HG03469 (cell line): ENCODE measurements around the gene GPS2.

Source experiments
- ATAC-seq: cut with Tn5 transposase; IDR thresholded peaks from one replicate; pipeline ENCODE4 v1.9.1; 2021; ENCODE audit warnings: mild to moderate bottlenecking, moderate library complexity, moderate number of reproducible peaks; ENCODE audit not compliant: unreplicated experiment

GPS2 gene

DNA sequence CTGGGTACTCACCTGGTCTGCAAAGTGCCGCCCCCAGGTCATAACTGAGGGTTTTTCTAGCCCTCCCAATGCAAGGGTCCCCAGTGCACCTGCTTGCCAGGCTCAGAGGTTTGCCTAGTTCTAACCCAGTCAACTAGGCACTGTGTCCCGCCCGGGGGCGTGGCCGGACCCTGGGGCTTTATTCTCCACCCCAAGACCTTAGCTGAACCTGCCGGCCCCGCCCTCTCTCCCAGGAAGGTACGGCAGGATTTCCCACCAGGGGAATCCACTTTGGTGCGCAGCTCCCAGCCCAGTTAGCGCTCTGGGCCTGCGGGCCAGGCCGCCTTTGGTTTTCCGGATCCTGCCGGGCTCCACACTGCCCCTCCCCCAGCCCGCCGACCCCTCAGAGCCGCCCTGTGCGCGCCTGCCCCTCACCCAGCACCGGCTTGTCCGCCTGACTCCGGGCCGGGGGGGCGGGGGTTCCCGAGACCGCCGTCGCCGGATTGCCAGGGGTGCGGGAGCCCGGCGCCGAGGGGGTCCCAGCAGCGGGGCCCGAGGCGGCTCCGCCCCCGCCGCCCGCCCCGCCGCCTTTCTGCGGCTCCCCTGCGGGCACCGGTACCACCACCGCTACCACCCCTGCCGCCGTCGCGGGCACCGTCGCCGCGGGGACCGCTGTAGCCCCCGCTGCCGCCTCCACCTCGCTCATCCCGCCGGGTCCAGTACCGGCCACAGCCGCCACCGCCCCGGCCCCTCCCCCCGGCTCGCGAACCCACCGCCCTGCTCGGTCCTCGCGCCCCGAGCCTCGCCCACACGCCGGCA lies 21.1 kb downstream of the GPS2 start:
- ATAC-seq, result no peak

DNA sequence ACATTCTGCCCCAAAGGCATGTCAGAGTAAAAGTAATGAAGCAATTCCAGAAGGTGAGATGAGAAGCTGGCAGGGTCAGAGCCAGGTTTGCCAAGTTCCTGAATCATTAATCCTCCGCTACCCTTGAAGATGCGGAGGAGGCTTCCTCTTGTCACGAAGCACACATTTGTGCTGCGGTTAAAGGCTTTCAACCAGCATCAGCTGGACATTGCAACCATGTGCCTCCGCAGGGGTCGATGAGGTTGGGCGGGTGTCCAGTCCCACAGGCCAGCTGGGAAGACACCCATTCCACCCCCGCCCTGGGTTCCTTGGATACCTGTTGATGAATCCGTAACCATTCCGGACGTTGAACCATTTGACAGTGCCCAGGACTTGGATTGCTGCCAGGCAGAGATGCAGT lies 22.0 kb downstream of the GPS2 start:
- no peak for ATAC-seq

DNA sequence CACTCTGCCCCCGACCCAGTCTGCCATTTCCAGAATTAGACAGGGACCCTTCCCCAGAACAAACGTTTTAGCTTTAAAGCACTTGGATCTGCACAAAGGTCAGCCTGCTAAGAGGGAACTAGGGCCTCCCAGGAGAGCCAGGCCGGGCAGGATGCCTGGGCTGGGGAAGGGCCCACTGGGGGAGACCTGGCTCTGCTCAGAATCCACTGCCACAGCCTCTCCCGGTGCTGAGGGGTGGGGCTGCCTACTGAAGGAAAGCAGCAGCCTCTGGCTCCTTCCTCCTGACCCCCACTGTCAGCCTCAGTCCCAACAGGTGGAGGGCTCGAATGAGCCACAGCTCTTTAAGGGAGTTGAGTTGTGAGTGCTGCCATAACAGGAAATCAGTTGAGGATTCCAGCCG lies 22.4 kb downstream of the GPS2 start:
- no peak for ATAC-seq

DNA sequence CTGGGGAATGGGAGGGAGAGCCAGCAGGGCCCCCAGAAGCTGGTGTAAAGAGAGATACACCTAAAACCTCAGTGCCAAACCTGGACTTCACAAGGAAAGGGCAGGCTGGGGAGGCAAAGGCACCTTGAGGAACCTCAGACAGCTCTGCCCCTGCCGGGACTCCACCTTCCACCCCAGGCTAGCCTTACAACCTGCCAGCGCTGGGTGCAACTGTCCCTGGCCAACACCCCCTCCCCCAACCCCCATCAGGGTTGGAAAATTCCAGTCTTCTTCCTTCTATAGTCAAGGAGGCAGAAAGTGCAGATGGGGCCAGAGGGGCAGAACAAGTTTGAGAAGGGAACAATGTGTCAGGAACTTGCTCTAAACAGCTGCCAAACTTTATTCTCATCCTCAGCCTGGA lies 23.0 kb downstream of the GPS2 start:
- no peak for ATAC-seq

DNA sequence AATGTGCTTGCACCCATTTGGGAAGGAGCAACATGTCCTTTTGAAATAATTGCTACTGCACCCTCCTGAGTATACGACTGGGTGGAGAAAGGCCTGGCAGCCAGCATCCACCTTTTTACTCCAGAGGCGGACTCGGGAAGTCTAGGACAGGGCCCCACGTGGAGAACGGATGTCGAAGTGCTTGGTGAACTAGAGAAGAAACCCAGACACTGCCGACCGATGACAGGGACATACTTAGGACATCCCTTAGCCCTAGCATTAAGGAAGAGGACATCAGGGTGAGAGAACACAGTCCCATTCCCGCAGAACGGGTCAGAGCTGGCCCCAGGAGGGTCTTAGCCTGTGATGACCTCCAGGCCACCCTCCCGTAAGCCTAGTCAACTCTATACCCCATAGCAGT lies 24.5 kb downstream of the GPS2 start:
- ATAC-seq, result no peak

DNA sequence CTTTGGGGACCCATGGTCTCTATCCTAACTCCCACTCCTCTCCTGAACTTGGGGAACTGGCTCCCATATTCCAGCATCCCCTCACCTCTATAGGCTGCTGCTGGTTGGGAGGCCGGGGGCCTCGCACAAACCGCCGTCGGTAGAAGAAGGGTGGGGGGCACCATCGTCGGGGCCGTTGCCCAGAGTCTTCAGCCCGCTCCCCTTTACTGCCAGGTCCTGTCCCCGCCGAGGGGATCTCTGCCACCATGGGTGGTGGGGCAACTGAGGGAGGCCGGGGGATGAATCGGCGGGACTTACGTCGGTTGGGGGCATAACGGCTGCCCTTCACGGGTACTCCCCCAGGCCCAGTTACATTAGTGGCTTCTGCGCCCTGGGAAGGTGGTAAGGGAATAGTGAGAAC lies 25.0 kb downstream of the GPS2 start:
- no peak for ATAC-seq

DNA sequence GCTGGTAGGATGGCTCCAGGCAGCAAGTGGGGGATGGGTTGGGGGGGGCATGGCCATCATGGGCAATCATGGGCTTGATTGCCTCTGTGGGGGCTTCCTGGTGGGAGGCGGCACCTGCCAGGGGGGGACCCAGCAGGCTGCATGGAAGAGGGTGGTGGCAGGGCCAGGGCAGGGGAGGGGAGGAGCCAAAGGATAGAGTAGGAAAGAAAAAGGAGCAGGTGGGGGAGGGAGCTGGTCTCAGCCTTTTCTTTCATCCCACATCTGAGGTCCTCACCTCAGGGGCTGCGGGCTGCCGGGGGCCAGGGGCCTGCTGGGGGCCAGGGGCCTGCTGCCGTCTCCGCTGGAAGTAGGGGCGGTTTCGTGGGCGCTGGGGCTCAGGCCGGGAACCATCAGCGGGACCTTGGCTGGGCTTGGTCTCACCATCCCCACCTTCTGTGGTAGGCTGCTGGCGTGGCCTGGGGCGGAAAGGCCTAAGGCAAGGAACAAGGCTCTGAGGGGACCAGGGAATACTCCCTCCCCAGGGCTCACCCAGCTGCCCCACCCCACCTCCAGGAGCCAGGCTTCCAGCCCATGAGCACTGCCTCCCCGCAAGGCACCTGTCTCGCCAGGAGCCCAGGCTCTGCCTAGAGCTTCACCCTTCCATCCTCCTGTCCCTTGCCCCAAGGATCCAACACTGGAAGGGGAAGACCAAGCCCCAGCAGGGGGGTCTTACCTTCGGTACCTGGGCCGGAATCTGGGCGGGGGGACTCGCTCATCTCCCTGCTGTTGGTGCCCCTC lies 25.7 kb downstream of the GPS2 start:
- no peak for ATAC-seq

DNA sequence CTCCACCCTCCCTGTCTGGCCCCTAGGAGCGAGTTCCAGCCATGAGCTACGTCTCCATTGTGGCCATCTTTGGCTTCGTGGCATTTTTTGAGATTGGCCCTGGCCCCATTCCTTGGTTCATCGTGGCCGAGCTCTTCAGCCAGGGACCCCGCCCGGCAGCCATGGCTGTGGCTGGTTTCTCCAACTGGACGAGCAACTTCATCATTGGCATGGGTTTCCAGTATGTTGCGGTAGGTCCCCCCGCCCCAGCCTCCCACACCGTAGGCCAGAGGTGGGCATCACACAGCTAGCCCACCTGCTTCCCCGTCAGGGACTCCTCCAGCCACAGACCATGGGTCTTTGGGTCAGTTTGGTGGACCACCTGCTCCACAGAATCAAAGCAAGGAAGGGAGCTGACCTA lies 29.5 kb downstream of the GPS2 start:
- no peak for ATAC-seq

DNA sequence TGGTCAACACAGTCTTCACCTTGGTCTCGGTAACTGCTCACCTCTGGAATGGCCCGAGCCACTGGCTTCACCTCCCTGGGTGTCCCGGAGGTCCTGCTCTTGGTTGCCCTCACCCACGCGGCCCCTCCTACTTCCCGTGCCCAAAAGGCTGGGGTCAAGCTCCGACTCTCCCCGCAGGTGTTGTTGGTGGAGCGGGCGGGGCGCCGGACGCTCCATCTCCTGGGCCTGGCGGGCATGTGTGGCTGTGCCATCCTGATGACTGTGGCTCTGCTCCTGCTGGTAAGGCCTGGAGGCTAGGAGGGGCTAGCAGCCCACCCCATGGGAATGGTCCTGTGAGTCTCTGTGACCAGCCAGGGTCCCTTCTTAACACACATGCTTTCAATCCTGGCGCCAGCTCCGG lies 30.2 kb downstream of the GPS2 start:
- ATAC-seq, result no peak

DNA sequence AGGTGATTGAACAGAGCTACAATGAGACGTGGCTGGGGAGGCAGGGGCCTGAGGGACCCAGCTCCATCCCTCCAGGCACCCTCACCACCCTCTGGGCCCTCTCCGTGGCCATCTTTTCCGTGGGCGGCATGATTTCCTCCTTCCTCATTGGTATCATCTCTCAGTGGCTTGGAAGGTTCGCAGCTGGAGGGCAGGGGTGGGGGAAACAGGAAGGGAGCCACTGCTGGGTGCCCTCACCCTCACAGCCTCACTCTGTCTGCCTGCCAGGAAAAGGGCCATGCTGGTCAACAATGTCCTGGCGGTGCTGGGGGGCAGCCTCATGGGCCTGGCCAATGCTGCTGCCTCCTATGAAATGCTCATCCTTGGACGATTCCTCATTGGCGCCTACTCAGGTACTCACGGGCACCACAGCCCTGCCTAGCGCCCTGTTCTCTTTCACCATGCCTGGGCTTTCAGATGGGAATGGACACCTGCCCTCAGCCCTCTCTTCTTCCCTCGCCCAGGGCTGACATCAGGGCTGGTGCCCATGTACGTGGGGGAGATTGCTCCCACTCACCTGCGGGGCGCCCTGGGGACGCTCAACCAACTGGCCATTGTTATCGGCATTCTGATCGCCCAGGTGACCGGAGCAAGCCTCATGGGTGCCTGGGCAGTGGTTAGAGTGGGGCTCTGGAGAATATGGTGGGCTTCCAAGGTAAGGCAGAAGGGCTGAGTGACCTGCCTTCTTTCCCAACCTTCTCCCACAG lies 31.5 kb downstream of the GPS2 start:
- ATAC-seq, result no peak

DNA sequence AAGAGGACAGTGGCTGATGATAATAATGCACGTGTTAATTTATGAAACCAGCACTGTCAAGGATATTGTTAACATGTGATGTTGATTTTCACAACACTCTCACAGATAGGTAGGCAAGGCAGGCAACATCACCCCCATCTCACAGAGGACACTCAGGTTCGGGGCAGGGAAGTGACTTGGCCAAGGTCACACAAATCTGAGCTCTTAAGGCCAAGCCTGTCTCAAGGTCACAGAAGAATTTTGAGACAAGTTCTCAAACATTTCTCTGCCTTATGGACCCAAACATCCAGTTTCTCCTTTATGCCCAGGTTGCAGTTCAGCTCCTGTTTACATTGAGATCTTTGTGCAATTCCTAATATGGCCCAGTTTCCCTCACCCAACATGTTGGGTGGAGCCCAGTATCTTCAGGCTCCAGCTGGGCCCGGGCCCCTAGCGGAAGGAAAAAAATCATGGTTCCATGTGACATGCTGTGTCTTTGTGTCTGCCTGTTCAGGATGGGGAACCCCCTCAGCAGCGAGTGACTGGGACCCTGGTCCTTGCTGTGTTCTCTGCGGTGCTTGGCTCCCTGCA lies 32.3 kb downstream of the GPS2 start:
- ATAC-seq, result no peak

DNA sequence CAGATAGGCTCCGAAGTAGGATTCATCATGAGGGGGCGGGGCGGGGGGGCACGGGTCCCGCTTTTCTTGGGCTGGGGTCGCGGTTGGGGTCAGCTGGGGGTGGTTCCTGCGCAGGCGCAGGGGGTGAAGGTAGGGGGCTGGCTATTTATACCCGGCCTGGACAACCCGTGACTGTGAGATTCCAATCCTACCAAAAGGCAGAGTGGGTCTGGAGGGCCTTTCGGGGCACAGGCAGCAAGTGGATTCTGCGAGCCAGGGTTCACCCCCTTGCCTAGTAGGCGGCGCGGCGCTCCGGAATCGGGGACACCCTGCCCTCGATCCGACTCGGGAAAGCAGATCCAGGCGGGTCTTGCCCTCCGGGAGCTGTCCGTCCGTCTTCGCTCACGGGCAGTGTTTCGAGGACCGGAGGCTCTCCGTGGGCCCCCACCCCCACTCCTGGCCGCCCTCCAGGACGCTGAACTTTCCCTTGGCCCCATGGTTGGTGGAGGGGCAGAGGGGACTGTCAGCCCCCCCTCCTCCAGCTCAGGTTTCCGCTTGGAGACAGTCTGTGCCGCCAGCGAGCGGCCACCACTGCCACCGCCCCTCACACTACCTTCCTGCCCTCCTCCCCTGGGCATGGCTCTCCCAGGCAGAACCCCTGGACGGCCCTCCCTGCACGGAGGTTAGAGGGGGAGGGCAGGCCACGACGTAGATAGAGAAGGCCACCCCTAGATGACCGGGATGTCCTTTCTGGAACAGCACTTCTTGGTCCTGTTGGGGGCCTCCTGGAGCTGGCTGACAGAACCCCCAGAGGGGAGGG lies 33.0 kb downstream of the GPS2 start:
- ATAC-seq, result no peak

DNA sequence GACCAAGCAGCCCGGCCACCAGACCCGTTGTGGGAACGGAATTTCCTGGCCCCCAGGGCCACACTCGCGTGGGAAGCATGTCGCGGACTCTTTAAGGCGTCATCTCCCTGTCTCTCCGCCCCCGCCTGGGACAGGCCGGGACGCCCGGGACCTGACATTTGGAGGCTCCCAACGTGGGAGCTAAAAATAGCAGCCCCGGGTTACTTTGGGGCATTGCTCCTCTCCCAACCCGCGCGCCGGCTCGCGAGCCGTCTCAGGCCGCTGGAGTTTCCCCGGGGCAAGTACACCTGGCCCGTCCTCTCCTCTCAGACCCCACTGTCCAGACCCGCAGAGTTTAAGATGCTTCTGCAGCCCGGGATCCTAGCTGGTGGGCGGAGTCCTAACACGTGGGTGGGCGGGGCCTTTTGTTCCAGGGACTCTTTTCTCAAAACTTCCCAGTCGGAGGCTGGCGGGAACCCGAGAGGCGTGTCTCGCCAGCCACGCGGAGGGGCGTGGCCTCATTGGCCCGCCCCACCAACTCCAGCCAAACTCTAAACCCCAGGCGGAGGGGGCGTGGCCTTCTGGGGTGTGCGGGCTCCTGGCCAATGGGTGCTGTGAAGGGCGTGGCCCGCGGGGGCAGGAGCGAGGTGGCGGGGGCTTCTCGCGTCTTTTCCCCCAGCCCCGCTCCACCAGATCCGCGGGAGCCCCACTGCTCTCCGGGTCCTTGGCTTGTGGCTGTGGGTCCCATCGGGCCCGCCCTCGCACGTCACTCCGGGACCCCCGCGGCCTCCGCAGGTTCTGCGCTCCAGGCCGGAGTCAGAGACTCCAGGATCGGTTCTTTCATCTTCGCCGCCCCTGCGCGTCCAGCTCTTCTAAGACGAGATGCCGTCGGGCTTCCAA lies 33.8 kb downstream of the GPS2 start, which contains the start of gene SLC2A4:
SLC2A4 (plus strand) TSS at position 645 of the 879 bp plus-strand sequence; CDS start at position 862, 217 bp downstream.
- no peak for ATAC-seq

DNA sequence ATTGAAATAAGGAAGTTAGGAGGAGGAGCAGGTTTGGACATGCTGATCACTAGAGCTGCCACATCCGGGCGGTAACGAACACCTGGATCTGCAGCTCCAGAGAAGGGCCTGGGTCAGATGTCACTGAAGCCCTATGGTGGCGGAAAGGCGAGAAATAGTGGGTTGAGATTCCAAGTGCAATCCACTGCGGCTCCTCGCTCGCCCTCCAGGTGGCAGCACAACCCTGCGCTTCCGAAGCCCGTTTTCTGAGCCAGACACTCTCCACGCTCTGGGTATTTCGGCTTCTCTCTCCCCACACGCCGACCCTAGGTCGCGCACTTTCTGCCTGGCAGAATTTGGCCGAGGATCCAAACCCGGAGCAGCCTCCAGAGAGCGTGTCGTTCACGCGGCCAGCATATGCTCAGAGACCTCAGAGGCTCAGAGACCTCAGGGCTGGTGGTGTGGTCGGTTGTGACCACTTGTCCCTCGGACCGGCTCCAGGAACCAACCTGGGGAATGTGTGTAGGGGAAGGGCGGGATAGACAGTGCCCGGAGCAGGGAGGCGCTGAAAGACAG lies 34.6 kb downstream of the GPS2 start:
- no peak for ATAC-seq

DNA sequence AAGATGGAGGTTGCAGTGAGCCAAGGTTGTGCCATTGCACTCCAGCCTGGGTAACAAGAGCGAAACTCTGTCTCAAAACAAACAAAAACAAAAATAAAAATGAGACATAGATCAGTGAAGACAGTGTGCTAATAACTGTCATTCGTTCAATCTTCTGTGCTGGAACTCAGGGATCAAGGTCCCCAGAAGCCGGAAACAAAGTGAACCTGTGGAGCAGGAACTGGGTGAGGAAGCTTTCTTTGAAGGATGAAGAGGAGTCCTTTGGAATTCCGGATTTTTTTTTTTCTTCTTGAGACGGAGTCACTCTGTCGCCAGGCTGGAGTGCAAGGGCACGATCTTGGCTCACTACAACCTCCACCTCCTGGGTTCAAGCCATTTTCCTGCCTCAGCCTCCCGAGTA lies 35.7 kb downstream of the GPS2 start:
- no peak for ATAC-seq

DNA sequence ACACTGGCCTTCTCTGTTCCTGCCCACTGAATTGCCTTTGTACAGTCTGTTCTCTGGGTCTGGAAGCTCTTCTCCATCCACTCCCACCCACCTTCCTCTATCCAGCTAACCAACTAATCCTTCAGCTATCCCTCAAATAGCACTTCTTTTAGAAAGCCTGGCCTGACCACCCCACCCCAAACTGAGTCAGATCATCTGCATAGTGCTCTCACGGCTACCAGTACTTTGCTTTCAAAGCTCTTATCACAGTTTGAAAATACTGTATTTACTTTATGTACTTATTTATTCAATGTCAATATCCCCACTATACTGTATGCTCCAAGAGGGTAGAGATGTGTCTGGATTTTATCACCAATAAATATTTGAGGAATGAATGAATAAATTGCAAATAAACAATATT lies 48.4 kb downstream of the GPS2 start:
- ATAC-seq, result no peak

DNA sequence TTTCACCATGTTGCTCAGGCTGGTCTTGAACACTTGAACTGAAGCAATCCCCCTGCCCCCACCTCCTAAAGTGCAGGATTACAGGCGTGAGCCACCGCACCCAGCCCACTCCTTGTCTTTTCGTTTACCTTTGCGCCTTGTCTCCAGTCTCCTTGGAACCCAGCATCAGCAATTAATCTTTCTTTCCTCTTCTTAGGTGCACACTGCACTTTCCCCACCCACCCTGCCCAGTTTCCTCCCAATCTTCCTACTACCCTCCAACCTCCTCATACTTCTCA lies 51.4 kb downstream of the GPS2 start:
- ATAC-seq, result no peak

DNA sequence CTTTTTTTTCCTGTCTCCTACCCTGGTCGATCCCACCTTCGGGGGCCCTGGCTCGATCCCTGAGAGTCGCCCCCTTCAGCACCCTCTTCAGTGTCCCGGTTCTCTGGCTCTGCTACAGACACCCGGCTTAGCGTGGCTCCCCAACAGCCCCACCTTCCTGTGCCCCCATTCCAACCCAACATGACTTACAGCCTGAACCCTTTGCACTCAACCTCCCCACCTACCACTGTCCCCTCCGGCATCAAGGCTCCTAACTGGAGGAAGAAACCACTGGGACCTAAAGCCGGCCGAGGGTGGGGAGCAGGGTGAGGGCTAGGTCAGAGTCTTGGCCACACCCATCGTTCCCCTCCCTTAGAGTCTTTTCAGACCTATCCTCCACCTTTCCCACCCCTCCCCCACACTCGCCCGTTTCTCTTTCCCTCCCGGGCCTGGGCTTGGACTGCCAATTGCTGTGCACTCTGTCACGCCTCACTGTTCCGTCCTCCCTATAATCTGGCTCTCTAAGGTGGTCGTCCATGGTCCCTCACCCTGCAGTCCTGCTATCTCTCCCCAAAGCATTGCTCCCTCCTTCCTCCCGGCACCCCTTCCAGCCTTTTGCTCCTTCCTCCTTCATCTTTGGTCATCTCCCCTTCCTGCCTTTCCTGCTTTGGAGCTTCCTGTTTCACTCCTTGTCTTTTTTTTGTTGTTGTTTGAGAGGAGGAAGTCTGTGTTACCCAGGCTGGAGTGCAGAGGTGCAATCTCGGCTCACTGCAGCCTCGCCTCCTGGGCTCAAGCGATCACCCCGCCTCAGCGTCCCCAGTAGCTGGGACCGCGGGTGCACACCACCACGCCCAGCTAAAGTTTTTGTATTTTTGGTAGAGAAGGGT lies 52.0 kb downstream of the GPS2 start:
- no peak for ATAC-seq
